ENCODE measurements around the gene CDKL4. TPM values are rescaled to one million over a fixed set of nuclear protein-coding genes. Genes with fewer than 3 reads are reported as not detected.

Gene CDKL4
- total and polyA plus RNA-seq, 2 of the 13 experiments (the other 11 are each of a cell fraction or from before 2014, with no cell fraction given) = 0.29 to 0.50 TPM

GRCh38 chr2:39150890-39151497, 92.8 kb downstream of the CDKL4 start (continued):
- TF ChIP-seq YY1 (IDR thresholded peaks at IDR 0.05; ENCODE audit: insufficient read depth, insufficient replicate concordance, low read depth, low read length) (no peak), ZNF275 (CRISPR knock-in tag; IDR thresholded peaks at IDR 0.05; ENCODE audit: borderline replicate concordance) (no peak), ELF1 (CRISPR knock-in tag; IDR thresholded peaks at IDR 0.05) (0 out of 2 replicates have a peak, but pooled peaks have one; percentile 29), ZNF367 (CRISPR knock-in tag; IDR thresholded peaks at IDR 0.05; ENCODE audit: borderline replicate concordance) (no peak), ONECUT2 (CRISPR knock-in tag; IDR thresholded peaks at IDR 0.05) (peak; percentile 90), SMARCE1 (IDR thresholded peaks at IDR 0.05; ENCODE audit: borderline replicate concordance) (no peak), ZNF780A (CRISPR knock-in tag; IDR thresholded peaks at IDR 0.05) (no peak), ZNF331 (CRISPR knock-in tag; IDR thresholded peaks at IDR 0.05) (peak; percentile 84), ZNF484 (CRISPR knock-in tag; IDR thresholded peaks at IDR 0.05; ENCODE audit: borderline replicate concordance, low read depth) (no peak), TEAD2 (CRISPR knock-in tag; IDR thresholded peaks at IDR 0.05) (no peak), SYNCRIP (IDR thresholded peaks at IDR 0.05; ENCODE audit: insufficient read depth, low read depth, low read length) (no peak), ZNF280D (CRISPR knock-in tag; IDR thresholded peaks at IDR 0.05) (peak; percentile 98), NFE2L2 (IDR thresholded peaks at IDR 0.05; ENCODE audit: low read length) (no peak), ZNF724P (CRISPR knock-in tag; IDR thresholded peaks at IDR 0.05; ENCODE audit: borderline replicate concordance) (no peak), ZBTB3 (CRISPR knock-in tag; IDR thresholded peaks at IDR 0.05; ENCODE audit: borderline replicate concordance, low read depth) (0 out of 2 replicates have a peak, but pooled peaks have one; percentile 52), ZNF569 (CRISPR knock-in tag; IDR thresholded peaks at IDR 0.05; ENCODE audit: borderline replicate concordance) (no peak), ZNF224 (CRISPR knock-in tag; IDR thresholded peaks at IDR 0.05) (no peak), XRCC5 (optimal IDR thresholded peaks at IDR 0.05; ENCODE audit: low read length) (peak; percentile 40), ZMYM4 (CRISPR knock-in tag; IDR thresholded peaks at IDR 0.05) (peak; percentile 89)
- TF ChIP-seq, protein P1, sequence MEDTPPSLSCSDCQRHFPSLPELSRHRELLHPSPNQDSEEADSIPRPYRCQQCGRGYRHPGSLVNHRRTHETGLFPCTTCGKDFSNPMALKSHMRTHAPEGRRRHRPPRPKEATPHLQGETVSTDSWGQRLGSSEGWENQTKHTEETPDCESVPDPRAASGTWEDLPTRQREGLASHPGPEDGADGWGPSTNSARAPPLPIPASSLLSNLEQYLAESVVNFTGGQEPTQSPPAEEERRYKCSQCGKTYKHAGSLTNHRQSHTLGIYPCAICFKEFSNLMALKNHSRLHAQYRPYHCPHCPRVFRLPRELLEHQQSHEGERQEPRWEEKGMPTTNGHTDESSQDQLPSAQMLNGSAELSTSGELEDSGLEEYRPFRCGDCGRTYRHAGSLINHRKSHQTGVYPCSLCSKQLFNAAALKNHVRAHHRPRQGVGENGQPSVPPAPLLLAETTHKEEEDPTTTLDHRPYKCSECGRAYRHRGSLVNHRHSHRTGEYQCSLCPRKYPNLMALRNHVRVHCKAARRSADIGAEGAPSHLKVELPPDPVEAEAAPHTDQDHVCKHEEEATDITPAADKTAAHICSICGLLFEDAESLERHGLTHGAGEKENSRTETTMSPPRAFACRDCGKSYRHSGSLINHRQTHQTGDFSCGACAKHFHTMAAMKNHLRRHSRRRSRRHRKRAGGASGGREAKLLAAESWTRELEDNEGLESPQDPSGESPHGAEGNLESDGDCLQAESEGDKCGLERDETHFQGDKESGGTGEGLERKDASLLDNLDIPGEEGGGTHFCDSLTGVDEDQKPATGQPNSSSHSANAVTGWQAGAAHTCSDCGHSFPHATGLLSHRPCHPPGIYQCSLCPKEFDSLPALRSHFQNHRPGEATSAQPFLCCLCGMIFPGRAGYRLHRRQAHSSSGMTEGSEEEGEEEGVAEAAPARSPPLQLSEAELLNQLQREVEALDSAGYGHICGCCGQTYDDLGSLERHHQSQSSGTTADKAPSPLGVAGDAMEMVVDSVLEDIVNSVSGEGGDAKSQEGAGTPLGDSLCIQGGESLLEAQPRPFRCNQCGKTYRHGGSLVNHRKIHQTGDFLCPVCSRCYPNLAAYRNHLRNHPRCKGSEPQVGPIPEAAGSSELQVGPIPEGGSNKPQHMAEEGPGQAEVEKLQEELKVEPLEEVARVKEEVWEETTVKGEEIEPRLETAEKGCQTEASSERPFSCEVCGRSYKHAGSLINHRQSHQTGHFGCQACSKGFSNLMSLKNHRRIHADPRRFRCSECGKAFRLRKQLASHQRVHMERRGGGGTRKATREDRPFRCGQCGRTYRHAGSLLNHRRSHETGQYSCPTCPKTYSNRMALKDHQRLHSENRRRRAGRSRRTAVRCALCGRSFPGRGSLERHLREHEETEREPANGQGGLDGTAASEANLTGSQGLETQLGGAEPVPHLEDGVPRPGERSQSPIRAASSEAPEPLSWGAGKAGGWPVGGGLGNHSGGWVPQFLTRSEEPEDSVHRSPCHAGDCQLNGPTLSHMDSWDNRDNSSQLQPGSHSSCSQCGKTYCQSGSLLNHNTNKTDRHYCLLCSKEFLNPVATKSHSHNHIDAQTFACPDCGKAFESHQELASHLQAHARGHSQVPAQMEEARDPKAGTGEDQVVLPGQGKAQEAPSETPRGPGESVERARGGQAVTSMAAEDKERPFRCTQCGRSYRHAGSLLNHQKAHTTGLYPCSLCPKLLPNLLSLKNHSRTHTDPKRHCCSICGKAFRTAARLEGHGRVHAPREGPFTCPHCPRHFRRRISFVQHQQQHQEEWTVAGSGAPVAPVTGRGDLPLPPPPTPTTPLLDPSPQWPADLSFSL (CRISPR knock-in tag; IDR thresholded peaks at IDR 0.05) = no peak

Measured in HepG2 (cell line).